Measurements from ENCODE around the gene DUSP1. TPM values are rescaled to one million over a fixed set of nuclear protein-coding genes. Genes with fewer than 3 reads are reported as not detected.

DUSP1 gene
- total and polyA plus RNA-seq, 10 donors = 46.0 to 818 (median 239) TPM

- 78 to 90% (median 79%) methylated on average over 22 of the region's 22 CpGs for WGBS, 5 donors
- H3K9me3 ChIP-seq = no peaks in the 10 kb centered on the region
- peaks cover 6 to 23% (median 20%) of the 10 kb centered on the region in 6 donors for H3K4me1 ChIP-seq
- intact Hi-C loops (cut with DNase I; ENCODE audit: low total_unique reads) = no loop called here
- H3K36me3 ChIP-seq = no peaks in the 10 kb centered on the region
- no peaks in the 10 kb centered on the region for H3K27me3 ChIP-seq (replicated peaks in 1 of 7)
- DNase-seq = peak; percentile 40
- no peak for TF ChIP-seq POLR2AphosphoS5 (IDR thresholded peaks at IDR 0.05)
- no peak for TF ChIP-seq POLR2A (IDR thresholded peaks at IDR 0.05)
- TF ChIP-seq CTCF (IDR thresholded peaks at IDR 0.05 in 8 of 11, conservative IDR thresholded peaks at IDR 0.05 in 3 of 11) = no peak
- H3K27ac ChIP-seq = no peak overlapping the region
- H3K4me3 ChIP-seq = no peak overlapping the region
Measured at GRCh38 chr5:172724242-172725183, 46.5 kb downstream of the DUSP1 start.

DNA sequence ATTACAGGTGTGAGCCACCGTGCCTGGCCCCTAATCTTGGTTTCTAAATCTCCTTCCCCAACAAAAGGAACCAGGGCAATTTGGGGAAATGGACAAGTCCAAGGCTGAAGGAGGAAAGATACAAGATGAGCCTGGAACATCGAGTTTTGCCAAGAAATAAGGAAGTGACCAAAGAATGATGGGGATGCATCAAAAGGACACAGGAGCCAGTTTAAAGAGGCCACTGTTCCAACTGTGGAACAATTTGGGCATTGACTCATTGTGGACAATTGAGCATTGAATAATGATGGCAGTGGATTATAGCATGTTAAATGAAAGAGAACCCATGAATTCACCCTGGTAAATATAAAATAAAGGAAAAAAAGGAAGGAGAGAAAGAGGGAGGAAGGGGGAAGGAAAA, 47.5 kb downstream of the DUSP1 start:
- Histone ChIP-seq H3K27ac (no peak overlapping the region), H3K4me1 (peaks cover 6 to 23% (median 20%) of the 10 kb centered on the region in 6 donors), H3K9me3 (no peaks in the 10 kb centered on the region), H3K4me3 (no peak overlapping the region), H3K27me3 (replicated peaks in 1 of 7) (no peaks in the 10 kb centered on the region), H3K36me3 (no peaks in the 10 kb centered on the region)
- DNase-seq = no peak
- 55 to 70% (median 58%) methylated on average over 2 of the region's 2 CpGs for WGBS, 5 donors
- TF ChIP-seq POLR2A (IDR thresholded peaks at IDR 0.05) = no peak
- no peak for TF ChIP-seq POLR2AphosphoS5 (IDR thresholded peaks at IDR 0.05)
- TF ChIP-seq CTCF (IDR thresholded peaks at IDR 0.05 in 8 of 11, conservative IDR thresholded peaks at IDR 0.05 in 3 of 11) = no peak
- intact Hi-C loops (cut with DNase I; ENCODE audit: low total_unique reads) = no loop called here

DNA sequence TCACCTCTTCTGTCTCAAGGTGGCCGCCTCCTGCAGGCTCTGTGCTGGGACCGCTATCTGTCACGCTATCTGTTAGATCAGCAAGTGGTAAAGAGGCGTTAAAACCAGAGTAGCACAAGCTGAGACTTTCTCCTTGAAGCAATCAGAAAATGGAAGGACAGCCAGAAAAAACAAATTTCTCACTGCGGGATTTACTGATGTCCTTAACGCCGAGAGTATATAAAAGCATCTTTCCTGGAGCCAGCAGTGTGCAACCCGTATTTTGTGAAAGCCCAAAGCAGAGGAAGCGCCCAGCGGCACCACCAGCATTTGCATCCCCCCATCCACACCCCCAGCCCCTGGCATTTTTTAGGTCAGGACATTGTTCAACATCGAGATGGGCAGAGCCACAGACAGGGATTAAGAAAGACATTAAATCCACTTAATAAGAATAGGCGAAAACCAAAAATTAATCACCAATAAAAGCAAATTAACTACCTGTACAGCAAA, 48.6 kb downstream of the DUSP1 start:
- H3K4me3 ChIP-seq = no peak overlapping the region
- 68 to 83% (median 71%) methylated on average over 12 of the region's 12 CpGs for whole genome bisulfite sequencing, 5 donors

More for the DNA sequence above, 48.6 kb downstream of the DUSP1 start:
- H3K9me3 ChIP-seq = no peaks in the 10 kb centered on the region
- no peaks in the 10 kb centered on the region for H3K27me3 ChIP-seq (replicated peaks in 1 of 7)
- DNase-seq = no peak
- TF ChIP-seq POLR2A (IDR thresholded peaks at IDR 0.05) (no peak), CTCF (IDR thresholded peaks at IDR 0.05 in 8 of 11, conservative IDR thresholded peaks at IDR 0.05 in 3 of 11) (no peak)
- H3K4me1 ChIP-seq = peaks cover 6 to 28% (median 22%) of the 10 kb centered on the region in 6 donors
- intact Hi-C loops (cut with DNase I; ENCODE audit: low total_unique reads) = no loop called here
- peak overlapping the region in 4 of 8 donors; percentile 33 to 63 (median 56) for H3K27ac ChIP-seq
- H3K36me3 ChIP-seq = no peaks in the 10 kb centered on the region

Measured in spleen (tissue), 11 donors.